Right atrium auricular region (tissue), 2 donors: ENCODE results near the gene UGT1A8. TPM values are rescaled to one million over a fixed set of nuclear protein-coding genes. Genes with fewer than 3 reads are reported as not detected.
"Not testable (repeated sequence)": the region's sequence is repeated elsewhere in the genome, so short reads cannot be mapped to it uniquely, and the experiment has no call there.

Source experiments
- DNase-seq: peaks from one replicate; pipeline ENCODE4 v3.0.0-alpha.2; 2019; ENCODE audit warnings: low spot score
- H3K27ac ChIP-seq, 2 donors: fragments of 200-600 bp; sonication (generic); 1 replicate in 1 of 2; 2 replicates in 1 of 2; pipeline ENCODE4 v1.5.1; 2016 to 2019
- H3K27me3 ChIP-seq, 2 donors: fragments of 200-600 bp; sonication (generic); one replicate each; pipeline versions ENCODE4 v1.5.1 to v1.6.0; 2017 to 2019
- H3K36me3 ChIP-seq: fragments of 200-600 bp; sonication (generic); one replicate; pipeline ENCODE4 v1.5.1; 2016
- H3K4me1 ChIP-seq, 2 donors: fragments of 200-600 bp; sonication (generic); one replicate each; pipeline versions ENCODE4 v1.5.1 to v1.6.0; 2017 to 2019
- H3K4me3 ChIP-seq, 2 donors: fragments of 200-600 bp; sonication (generic); 1 replicate in 1 of 2; 2 replicates in 1 of 2; pipeline ENCODE4 v1.5.1; 2017 to 2019; ENCODE audit warnings: mild to moderate bottlenecking in 1 of 2, moderate library complexity in 1 of 2
- H3K9me3 ChIP-seq, 2 donors: fragments of 200-600 bp; sonication (generic); one replicate each; pipeline ENCODE4 v1.5.1; 2019
- total RNA-seq, 2 donors: library from RNA; depleted of rRNA; stranded (reverse); fragments of >200 nt; gene quantifications; one replicate each; pipeline ENCODE4 v1.1.0, GENCODE V29; 2016
- TF ChIP-seq, protein P1 (sequence below), 2 donors: fragments of 200-600 bp; sonication (generic); IDR thresholded peaks; one replicate each; pipeline ENCODE4 v1.5.1; 2019; ENCODE audit warnings: antibody characterized with exemption in 2 of 2

The UGT1A8 gene
- total RNA-seq, 2 donors from 2014 or later, result not detected

GRCh38 chr2:233651430-233651829 is 34.0 kb downstream of the UGT1A8 start:
- H3K27me3 ChIP-seq, result no peaks in the 10 kb centered on the region
- no peak for DNase-seq
- TF ChIP-seq, protein P1, sequence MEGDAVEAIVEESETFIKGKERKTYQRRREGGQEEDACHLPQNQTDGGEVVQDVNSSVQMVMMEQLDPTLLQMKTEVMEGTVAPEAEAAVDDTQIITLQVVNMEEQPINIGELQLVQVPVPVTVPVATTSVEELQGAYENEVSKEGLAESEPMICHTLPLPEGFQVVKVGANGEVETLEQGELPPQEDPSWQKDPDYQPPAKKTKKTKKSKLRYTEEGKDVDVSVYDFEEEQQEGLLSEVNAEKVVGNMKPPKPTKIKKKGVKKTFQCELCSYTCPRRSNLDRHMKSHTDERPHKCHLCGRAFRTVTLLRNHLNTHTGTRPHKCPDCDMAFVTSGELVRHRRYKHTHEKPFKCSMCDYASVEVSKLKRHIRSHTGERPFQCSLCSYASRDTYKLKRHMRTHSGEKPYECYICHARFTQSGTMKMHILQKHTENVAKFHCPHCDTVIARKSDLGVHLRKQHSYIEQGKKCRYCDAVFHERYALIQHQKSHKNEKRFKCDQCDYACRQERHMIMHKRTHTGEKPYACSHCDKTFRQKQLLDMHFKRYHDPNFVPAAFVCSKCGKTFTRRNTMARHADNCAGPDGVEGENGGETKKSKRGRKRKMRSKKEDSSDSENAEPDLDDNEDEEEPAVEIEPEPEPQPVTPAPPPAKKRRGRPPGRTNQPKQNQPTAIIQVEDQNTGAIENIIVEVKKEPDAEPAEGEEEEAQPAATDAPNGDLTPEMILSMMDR (IDR thresholded peaks at IDR 0.05), result no peak
- no peaks in the 10 kb centered on the region for H3K36me3 ChIP-seq
- no peaks in the 10 kb centered on the region for H3K4me1 ChIP-seq
- H3K9me3 ChIP-seq, result no peaks in the 10 kb centered on the region
- H3K27ac ChIP-seq, result no peak overlapping the region
- no peak overlapping the region for H3K4me3 ChIP-seq

GRCh38 chr2:233654501-233654900 is 37.1 kb downstream of the UGT1A8 start:
- TF ChIP-seq, protein P1 (IDR thresholded peaks at IDR 0.05), result no peak
- DNase-seq, result no peak

GRCh38 chr2:233655043-233655442 is 37.6 kb downstream of the UGT1A8 start:
- no peaks in the 10 kb centered on the region for H3K4me1 ChIP-seq
- no peak overlapping the region for H3K27ac ChIP-seq
- H3K9me3 ChIP-seq, result no peaks in the 10 kb centered on the region
- no peak for DNase-seq
- H3K36me3 ChIP-seq, result no peaks in the 10 kb centered on the region
- TF ChIP-seq, protein P1 (IDR thresholded peaks at IDR 0.05), result no peak
- H3K27me3 ChIP-seq, result no peaks in the 10 kb centered on the region
- H3K4me3 ChIP-seq, result no peak overlapping the region

More at GRCh38 chr2:233654501-233654900, 37.1 kb downstream of the UGT1A8 start:
- no peak overlapping the region for H3K27ac ChIP-seq
- H3K4me3 ChIP-seq, result no peak overlapping the region
- no peaks in the 10 kb centered on the region for H3K27me3 ChIP-seq
- H3K36me3 ChIP-seq, result no peaks in the 10 kb centered on the region
- no peaks in the 10 kb centered on the region for H3K4me1 ChIP-seq
- no peaks in the 10 kb centered on the region for H3K9me3 ChIP-seq

- not testable (repeated sequence) for H3K27me3 ChIP-seq, H3K4me1 ChIP-seq, DNase-seq, H3K4me3 ChIP-seq, H3K27ac ChIP-seq, H3K9me3 ChIP-seq, H3K36me3 ChIP-seq
Measured at GRCh38 chr2:233655943-233656342, 38.5 kb downstream of the UGT1A8 start.

DNA sequence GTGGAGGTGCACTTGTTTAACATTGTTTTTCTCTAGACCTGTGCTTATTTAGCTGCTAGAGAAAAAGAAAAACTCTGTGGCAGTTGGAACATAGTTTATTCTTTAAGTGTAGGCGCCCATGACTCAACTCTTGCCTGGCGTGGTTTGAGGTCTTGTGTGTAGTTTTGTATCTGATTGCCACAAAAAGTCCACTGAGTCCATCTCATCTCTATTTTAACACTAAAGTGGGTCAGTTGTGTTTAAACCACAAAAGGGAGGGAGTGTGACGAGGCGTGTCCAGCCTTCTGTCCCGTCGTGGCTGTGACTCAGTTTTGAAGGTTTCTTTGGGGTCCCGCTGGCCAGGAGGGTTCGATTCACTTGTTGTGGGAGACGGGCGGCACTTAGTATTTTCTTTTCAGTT is 39.0 kb downstream of the UGT1A8 start:
- H3K9me3 ChIP-seq, result no peaks in the 10 kb centered on the region
- no peaks in the 10 kb centered on the region for H3K36me3 ChIP-seq
- TF ChIP-seq, protein P1 (IDR thresholded peaks at IDR 0.05), result no peak
- DNase-seq, result no peak
- H3K27me3 ChIP-seq, result no peaks in the 10 kb centered on the region
- no peak overlapping the region for H3K27ac ChIP-seq
- H3K4me3 ChIP-seq, result no peak overlapping the region
- no peaks in the 10 kb centered on the region for H3K4me1 ChIP-seq

DNA sequence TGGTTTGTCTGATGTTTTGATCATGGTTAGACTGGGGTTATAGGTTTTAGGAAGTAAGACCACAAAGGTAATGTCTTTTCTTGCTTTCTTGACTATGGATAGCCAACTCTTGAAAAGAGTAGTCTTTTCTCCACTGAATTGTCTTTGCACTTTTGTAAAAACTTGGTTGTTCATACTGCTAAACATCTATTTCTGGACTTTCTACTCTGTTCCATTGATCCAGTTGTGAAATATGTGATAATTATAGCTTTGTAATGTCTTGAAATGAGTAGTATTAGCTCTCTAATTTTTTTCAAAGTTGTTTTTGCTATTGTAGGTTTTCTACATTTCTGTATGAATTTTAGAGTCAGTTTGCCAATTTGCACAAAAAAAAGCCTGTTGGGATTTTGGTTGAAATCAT is 41.2 kb downstream of the UGT1A8 start:
- no peaks in the 10 kb centered on the region for H3K27me3 ChIP-seq
- H3K4me3 ChIP-seq, result no peak overlapping the region
- no peaks in the 10 kb centered on the region for H3K4me1 ChIP-seq
- no peaks in the 10 kb centered on the region for H3K36me3 ChIP-seq
- DNase-seq, result no peak
- TF ChIP-seq, protein P1 (IDR thresholded peaks at IDR 0.05), result no peak
- no peak overlapping the region for H3K27ac ChIP-seq
- H3K9me3 ChIP-seq, result no peaks in the 10 kb centered on the region
